ENCODE data around the gene SMG7. TPM values are rescaled to one million over a fixed set of nuclear protein-coding genes. Genes with fewer than 3 reads are reported as not detected.
A peak's percentile ranks its signal among the peaks of the same experiment; 100 is the strongest.

The SMG7 gene
- total and polyA plus RNA-seq, 12 donors, result 15.4 to 54.4 (median 34.9) TPM

GRCh38 chr1:183570451-183570850 is 98.2 kb downstream of the SMG7 start:
- H3K9me3 ChIP-seq (replicated peaks in 1 of 3), result no peaks in the 10 kb centered on the region
- no peak overlapping the region for H3K27ac ChIP-seq
- no peaks in the 10 kb centered on the region for H3K36me3 ChIP-seq (replicated peaks in 1 of 2)
- intact Hi-C loops (cut with DNase I), result no loop called here
- 56 to 84% (median 77%) methylated on average over 2 to 4 of the region's 4 CpGs for WGBS, 4 donors
- peak in 2 of 7 donors; percentile 0 to 13 for DNase-seq
- H3K4me3 ChIP-seq, result no peak overlapping the region
- no peak for TF ChIP-seq CTCF (IDR thresholded peaks at IDR 0.05)
- H3K27me3 ChIP-seq, result no peaks in the 10 kb centered on the region
- H3K4me1 ChIP-seq (replicated peaks in 1 of 2), result peaks cover 5 to 15% of the 10 kb centered on the region in 2 donors

DNA sequence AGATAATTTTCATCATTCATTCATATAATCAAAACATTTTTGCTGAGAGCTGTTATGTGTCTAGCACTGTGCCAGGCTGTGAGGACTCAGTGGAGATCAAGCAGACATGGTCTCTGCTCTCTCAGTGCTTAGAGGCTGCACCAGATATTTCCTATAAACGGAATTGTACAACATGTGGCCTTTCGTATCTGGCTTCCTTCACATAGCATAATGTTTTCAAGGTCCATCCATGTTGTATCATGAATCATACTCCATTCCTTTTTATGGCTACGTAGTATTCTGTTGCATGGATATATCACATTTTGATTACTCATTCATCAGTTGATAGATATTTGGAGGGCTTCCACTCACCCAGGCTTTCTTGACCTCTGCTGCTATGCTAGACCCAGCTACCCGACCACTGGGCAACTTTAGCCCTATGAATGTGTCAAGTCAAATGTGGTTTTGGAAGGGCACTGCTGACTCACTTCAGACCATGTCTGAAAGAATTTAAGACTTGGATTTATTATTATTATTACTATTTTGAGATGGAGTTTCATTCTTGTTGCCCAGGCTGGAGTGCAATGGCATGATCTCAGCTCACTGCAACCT is 99.5 kb downstream of the SMG7 start:
- Histone ChIP-seq H3K36me3 (replicated peaks in 1 of 2) (no peaks in the 10 kb centered on the region), H3K4me3 (no peak overlapping the region), H3K9me3 (replicated peaks in 1 of 3) (no peaks in the 10 kb centered on the region), H3K27ac (no peak overlapping the region), H3K27me3 (no peaks in the 10 kb centered on the region), H3K4me1 (replicated peaks in 1 of 2) (peaks cover 5 to 15% of the 10 kb centered on the region in 2 donors)
- WGBS, 4 donors, result 72 to 81% (median 77%) methylated on average over 4 of the region's 4 CpGs
- intact Hi-C loops (cut with DNase I), result no loop called here
- no peak for DNase-seq
- TF ChIP-seq CTCF (IDR thresholded peaks at IDR 0.05) (no peak), POLR2A (IDR thresholded peaks at IDR 0.05) (no peak)

- peak in 1 of 7 donors; percentile 13 for DNase-seq
- H3K27me3 ChIP-seq, result no peaks in the 10 kb centered on the region
- 75 to 90% (median 83%) methylated on average over 1 of the region's 1 CpG for WGBS, 4 donors
- no peak for TF ChIP-seq CTCF (IDR thresholded peaks at IDR 0.05)
- no peak for TF ChIP-seq POLR2A (IDR thresholded peaks at IDR 0.05)
- peaks cover 5 to 11% of the 10 kb centered on the region in 2 donors for H3K4me1 ChIP-seq (replicated peaks in 1 of 2)
- H3K4me3 ChIP-seq, result no peak overlapping the region
- H3K36me3 ChIP-seq (replicated peaks in 1 of 2), result no peaks in the 10 kb centered on the region
- H3K9me3 ChIP-seq (replicated peaks in 1 of 3), result no peaks in the 10 kb centered on the region
- H3K27ac ChIP-seq, result no peak overlapping the region
- intact Hi-C loops (cut with DNase I), result no loop called here
Measured at GRCh38 chr1:183572721-183573120, 100.4 kb downstream of the SMG7 start.

- TF ChIP-seq POLR2A (IDR thresholded peaks at IDR 0.05), result no peak
- TF ChIP-seq CTCF (IDR thresholded peaks at IDR 0.05), result no peak
- 66 to 79% (median 71%) methylated on average over 5 of the region's 5 CpGs for WGBS, 4 donors
- H3K4me3 ChIP-seq, result no peak overlapping the region
- no peaks in the 10 kb centered on the region for H3K4me1 ChIP-seq (replicated peaks in 1 of 2)
- H3K9me3 ChIP-seq (replicated peaks in 1 of 3), result no peaks in the 10 kb centered on the region
- no peak overlapping the region for H3K27ac ChIP-seq
- intact Hi-C loops (cut with DNase I), result no loop called here
- H3K27me3 ChIP-seq, result no peaks in the 10 kb centered on the region
- DNase-seq, result no peak
- no peaks in the 10 kb centered on the region for H3K36me3 ChIP-seq (replicated peaks in 1 of 2)
Measured at GRCh38 chr1:183575606-183576005, 103.3 kb downstream of the SMG7 start.

Measured in adrenal gland (tissue), 12 donors.